ENCODE measurements around the gene ATRX. TPM values are rescaled to one million over a fixed set of nuclear protein-coding genes. Genes with fewer than 3 reads are reported as not detected.
"Not testable (repeated sequence)": the region's sequence is repeated elsewhere in the genome, so short reads cannot be mapped to it uniquely, and the experiment has no call there.

The ATRX gene
- total RNA-seq, 1 experiment from 2014 or later = 92.5 TPM

- Histone ChIP-seq H3K9me3 (ENCODE audit: low read length) (no peaks in the 10 kb centered on the region), H3K4me1 (ENCODE audit: low read length) (no peaks in the 10 kb centered on the region), H3K4me2 (ENCODE audit: low read depth, low read length, poor library complexity, severe bottlenecking) (no peak overlapping the region), H3K9me2 (replicated peaks; ENCODE audit: insufficient read depth, low read length) (no peaks in the 10 kb centered on the region), H3K27me3 (ENCODE audit: low read length) (no peaks in the 10 kb centered on the region), H3K79me2 (ENCODE audit: low read length) (peaks cover 27% of the 10 kb centered on the region), H4K20me1 (ENCODE audit: insufficient read depth, low read depth, low read length) (no peaks in the 10 kb centered on the region), H3K9ac (ENCODE audit: low read length) (no peak overlapping the region), H3K4me3 (ENCODE audit: low read length) (no peak overlapping the region), H2AFZ (ENCODE audit: low read length) (no peak overlapping the region), H3K27ac (ENCODE audit: low read length) (no peak overlapping the region), H3K36me3 (ENCODE audit: insufficient read depth, low read length) (peaks cover 3% of the 10 kb centered on the region; the same call in 1 of the 2 replicates)
- DNase-seq = no peak
These were observed 147.6 kb downstream of the ATRX start for GRCh38 chrX:77638397-77638796.

DNA sequence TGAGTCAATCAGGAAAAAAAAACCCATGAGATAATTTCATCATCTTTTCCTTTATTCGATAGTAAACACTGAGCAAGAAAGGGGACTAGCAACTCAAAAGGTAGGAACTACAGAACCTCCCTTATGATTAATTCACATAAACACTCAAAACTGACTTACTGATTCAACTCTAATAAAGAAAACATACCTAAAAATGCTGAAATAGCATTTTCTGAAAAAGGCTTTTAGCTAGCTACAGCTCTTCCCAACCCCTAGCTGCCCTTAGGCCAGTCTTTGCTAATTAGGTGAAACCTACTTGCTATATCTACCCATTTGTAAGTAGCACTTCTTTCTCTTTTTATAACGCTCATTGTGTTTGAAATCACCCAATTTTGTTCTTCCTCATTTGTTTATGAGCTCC is 150.6 kb downstream of the ATRX start:
- peaks cover 9% of the 10 kb centered on the region for H3K36me3 ChIP-seq (ENCODE audit: insufficient read depth, low read length)
- DNase-seq = no peak
- H3K9me3 ChIP-seq (ENCODE audit: low read length) = no peaks in the 10 kb centered on the region
- H3K27ac ChIP-seq (ENCODE audit: low read length) = no peak overlapping the region
- H3K79me2 ChIP-seq (ENCODE audit: low read length) = peaks cover 10% of the 10 kb centered on the region
- no peak overlapping the region for H2AFZ ChIP-seq (ENCODE audit: low read length)
- no peaks in the 10 kb centered on the region for H4K20me1 ChIP-seq (ENCODE audit: insufficient read depth, low read depth, low read length)
- H3K4me2 ChIP-seq (ENCODE audit: low read depth, low read length, poor library complexity, severe bottlenecking) = no peak overlapping the region
- no peaks in the 10 kb centered on the region for H3K27me3 ChIP-seq (ENCODE audit: low read length)
- H3K9me2 ChIP-seq (replicated peaks; ENCODE audit: insufficient read depth, low read length) = no peaks in the 10 kb centered on the region
- H3K9ac ChIP-seq (ENCODE audit: low read length) = no peak overlapping the region
- H3K4me1 ChIP-seq (ENCODE audit: low read length) = no peaks in the 10 kb centered on the region
- H3K4me3 ChIP-seq (ENCODE audit: low read length) = no peak overlapping the region

- no peak overlapping the region for H2AFZ ChIP-seq (ENCODE audit: low read length)
- H3K79me2 ChIP-seq (ENCODE audit: low read length) = peaks cover 14% of the 10 kb centered on the region
- H3K9ac ChIP-seq (ENCODE audit: low read length) = no peak overlapping the region
- peaks cover 16% of the 10 kb centered on the region for H3K36me3 ChIP-seq (ENCODE audit: insufficient read depth, low read length)
- H3K9me3 ChIP-seq (ENCODE audit: low read length) = no peaks in the 10 kb centered on the region; the same call in 1 of the 2 replicates
- no peaks in the 10 kb centered on the region for H3K9me2 ChIP-seq (replicated peaks; ENCODE audit: insufficient read depth, low read length)
- DNase-seq = peak; percentile 46
- no peak overlapping the region for H3K4me2 ChIP-seq (ENCODE audit: low read depth, low read length, poor library complexity, severe bottlenecking)
- H3K4me3 ChIP-seq (ENCODE audit: low read length) = no peak overlapping the region
- no peaks in the 10 kb centered on the region for H3K4me1 ChIP-seq (ENCODE audit: low read length)
- H3K27ac ChIP-seq (ENCODE audit: low read length) = no peak overlapping the region
- H3K27me3 ChIP-seq (ENCODE audit: low read length) = no peaks in the 10 kb centered on the region
- no peaks in the 10 kb centered on the region for H4K20me1 ChIP-seq (ENCODE audit: insufficient read depth, low read depth, low read length)
These were observed 157.6 kb downstream of the ATRX start for GRCh38 chrX:77628294-77629025.

GRCh38 chrX:77622672-77623071 is 163.3 kb downstream of the ATRX start:
- no peak for DNase-seq

DNA sequence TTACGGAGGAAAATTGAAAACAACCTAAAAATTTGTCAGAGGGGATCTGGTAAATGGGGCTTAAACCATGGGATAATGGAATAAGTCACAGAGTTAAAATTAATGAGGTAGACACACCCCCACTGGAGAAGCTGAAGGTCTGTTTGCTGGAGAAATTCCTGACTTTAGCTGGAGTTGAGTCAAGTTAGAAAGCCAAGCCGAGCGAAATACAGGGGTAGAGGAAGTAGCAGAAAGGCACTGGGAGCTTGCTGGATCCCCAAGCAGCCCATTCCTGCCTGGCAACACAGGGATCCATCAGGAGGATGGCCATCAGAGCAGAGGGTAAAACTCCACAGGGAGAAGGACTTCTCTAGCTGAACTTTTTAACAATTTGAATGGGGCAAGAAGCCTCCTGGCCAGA is 163.8 kb downstream of the ATRX start:
- H3K4me1 ChIP-seq (ENCODE audit: low read length) = no peaks in the 10 kb centered on the region
- no peaks in the 10 kb centered on the region for H3K9me3 ChIP-seq (ENCODE audit: low read length)
- peaks cover 11% of the 10 kb centered on the region for H3K79me2 ChIP-seq (ENCODE audit: low read length)
- peaks cover 7% of the 10 kb centered on the region; the same call in 1 of the 2 replicates for H3K36me3 ChIP-seq (ENCODE audit: insufficient read depth, low read length)
- H2AFZ ChIP-seq (ENCODE audit: low read length) = no peak overlapping the region
- H4K20me1 ChIP-seq (ENCODE audit: insufficient read depth, low read depth, low read length) = no peaks in the 10 kb centered on the region
- no peaks in the 10 kb centered on the region for H3K27me3 ChIP-seq (ENCODE audit: low read length)
- H3K27ac ChIP-seq (ENCODE audit: low read length) = no peak overlapping the region
- no peak overlapping the region for H3K4me2 ChIP-seq (ENCODE audit: low read depth, low read length, poor library complexity, severe bottlenecking)
- no peak for DNase-seq
- no peaks in the 10 kb centered on the region for H3K9me2 ChIP-seq (replicated peaks; ENCODE audit: insufficient read depth, low read length)
- no peak overlapping the region for H3K4me3 ChIP-seq (ENCODE audit: low read length)
- H3K9ac ChIP-seq (ENCODE audit: low read length) = no peak overlapping the region

More at GRCh38 chrX:77622672-77623071, 163.3 kb downstream of the ATRX start:
- no peaks in the 10 kb centered on the region; the same call in 1 of the 2 replicates for H3K9me3 ChIP-seq (ENCODE audit: low read length)
- H3K4me2 ChIP-seq (ENCODE audit: low read depth, low read length, poor library complexity, severe bottlenecking) = no peak overlapping the region
- H3K4me1 ChIP-seq (ENCODE audit: low read length) = no peaks in the 10 kb centered on the region
- peaks cover 7% of the 10 kb centered on the region; the same call in 1 of the 2 replicates for H3K36me3 ChIP-seq (ENCODE audit: insufficient read depth, low read length)
- no peak overlapping the region for H3K9ac ChIP-seq (ENCODE audit: low read length)
- H3K4me3 ChIP-seq (ENCODE audit: low read length) = no peak overlapping the region
- no peak overlapping the region for H2AFZ ChIP-seq (ENCODE audit: low read length)
- H3K27ac ChIP-seq (ENCODE audit: low read length) = no peak overlapping the region
- no peaks in the 10 kb centered on the region for H4K20me1 ChIP-seq (ENCODE audit: insufficient read depth, low read depth, low read length)
- no peaks in the 10 kb centered on the region for H3K27me3 ChIP-seq (ENCODE audit: low read length)
- no peaks in the 10 kb centered on the region for H3K9me2 ChIP-seq (replicated peaks; ENCODE audit: insufficient read depth, low read length)
- H3K79me2 ChIP-seq (ENCODE audit: low read length) = peaks cover 12% of the 10 kb centered on the region

- H2AFZ ChIP-seq (ENCODE audit: low read length); H3K27ac ChIP-seq (ENCODE audit: low read length); H3K79me2 ChIP-seq (ENCODE audit: low read length); H3K4me1 ChIP-seq (ENCODE audit: low read length); H3K4me2 ChIP-seq (ENCODE audit: low read depth, low read length, poor library complexity, severe bottlenecking); H3K4me3 ChIP-seq (ENCODE audit: low read length); H3K27me3 ChIP-seq (ENCODE audit: low read length); H3K36me3 ChIP-seq (ENCODE audit: insufficient read depth, low read length); H4K20me1 ChIP-seq (ENCODE audit: insufficient read depth, low read depth, low read length); H3K9me2 ChIP-seq (replicated peaks; ENCODE audit: insufficient read depth, low read length); H3K9ac ChIP-seq (ENCODE audit: low read length); DNase-seq; H3K9me3 ChIP-seq (ENCODE audit: low read length): not testable (repeated sequence)
These were observed 164.6 kb downstream of the ATRX start for GRCh38 chrX:77621453-77621852.

GRCh38 chrX:77617206-77617605 is 168.8 kb downstream of the ATRX start:
- peaks cover 4% of the 10 kb centered on the region; the same call in 1 of the 2 replicates for H3K79me2 ChIP-seq (ENCODE audit: low read length)
- no peak overlapping the region for H3K27ac ChIP-seq (ENCODE audit: low read length)
- H3K36me3 ChIP-seq (ENCODE audit: insufficient read depth, low read length) = peaks cover 19% of the 10 kb centered on the region
- no peaks in the 10 kb centered on the region for H3K9me2 ChIP-seq (replicated peaks; ENCODE audit: insufficient read depth, low read length)
- H3K9me3 ChIP-seq (ENCODE audit: low read length) = peaks cover 5% of the 10 kb centered on the region; the same call in 1 of the 2 replicates
- H4K20me1 ChIP-seq (ENCODE audit: insufficient read depth, low read depth, low read length) = no peaks in the 10 kb centered on the region
- H3K4me1 ChIP-seq (ENCODE audit: low read length) = no peaks in the 10 kb centered on the region
- H3K27me3 ChIP-seq (ENCODE audit: low read length) = no peaks in the 10 kb centered on the region
- H3K4me3 ChIP-seq (ENCODE audit: low read length) = no peak overlapping the region
- DNase-seq = no peak
- no peak overlapping the region for H2AFZ ChIP-seq (ENCODE audit: low read length)
- no peak overlapping the region for H3K4me2 ChIP-seq (ENCODE audit: low read depth, low read length, poor library complexity, severe bottlenecking)
- no peak overlapping the region for H3K9ac ChIP-seq (ENCODE audit: low read length)

DNA sequence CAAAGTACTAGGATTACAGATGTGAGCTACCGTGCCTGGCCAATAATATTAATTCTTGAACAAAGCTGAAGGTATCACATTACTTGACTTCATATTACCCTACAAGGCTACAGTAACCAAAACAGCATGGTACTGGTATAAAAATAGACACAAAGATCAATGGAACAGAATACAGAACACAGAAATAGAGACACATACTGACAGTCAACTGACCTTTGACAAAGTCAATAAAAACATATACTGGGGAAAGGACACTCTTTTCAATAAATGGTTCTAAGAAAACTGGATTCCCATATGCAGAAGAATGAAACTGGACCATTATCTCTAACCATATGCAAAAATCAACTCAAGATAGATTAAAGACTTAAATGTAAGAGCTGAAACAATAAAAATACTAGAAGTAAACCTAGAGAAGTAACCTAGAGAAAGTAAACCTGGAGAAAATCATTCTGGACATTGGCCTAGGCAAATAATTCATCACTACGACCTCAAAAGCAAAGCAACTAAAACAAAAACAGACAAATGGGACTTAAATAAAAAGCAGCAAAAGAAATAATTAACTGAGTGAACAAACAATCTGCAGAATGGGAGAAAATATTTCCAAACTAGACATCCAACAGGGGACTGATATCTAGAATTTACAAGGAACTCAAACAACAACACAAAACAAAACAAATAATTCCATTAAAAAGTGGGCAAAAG is 182.2 kb downstream of the ATRX start:
- DNase-seq = no peak
- no peak overlapping the region for H3K4me2 ChIP-seq (ENCODE audit: low read depth, low read length, poor library complexity, severe bottlenecking)

More for the DNA sequence above, 182.2 kb downstream of the ATRX start:
- Histone ChIP-seq H3K27ac (ENCODE audit: low read length) (no peak overlapping the region), H3K79me2 (ENCODE audit: low read length) (peaks cover 4% of the 10 kb centered on the region; the same call in 1 of the 2 replicates), H3K4me1 (ENCODE audit: low read length) (no peaks in the 10 kb centered on the region), H3K9ac (ENCODE audit: low read length) (no peak overlapping the region), H3K27me3 (ENCODE audit: low read length) (no peaks in the 10 kb centered on the region), H4K20me1 (ENCODE audit: insufficient read depth, low read depth, low read length) (no peaks in the 10 kb centered on the region), H3K36me3 (ENCODE audit: insufficient read depth, low read length) (peaks cover 3% of the 10 kb centered on the region), H3K9me2 (replicated peaks; ENCODE audit: insufficient read depth, low read length) (no peaks in the 10 kb centered on the region), H2AFZ (ENCODE audit: low read length) (no peak overlapping the region), H3K4me3 (ENCODE audit: low read length) (no peak overlapping the region), H3K9me3 (ENCODE audit: low read length) (no peaks in the 10 kb centered on the region)
